ENCODE data around the gene AGER.
"Not testable (repeated sequence)": the region's sequence is repeated elsewhere in the genome, so short reads cannot be mapped to it uniquely, and the experiment has no call there.

AGER gene

GRCh38 chr6:32151863-32152768 lies 31.9 kb downstream of the AGER start, which contains the start of gene PRRT1:
TSS of gene PRRT1 (minus strand) at chr6:32151939. CDS start at chr6:32151827, 112 bp downstream.
- H3K4me1 Mint-ChIP-seq, result peaks cover 74% of the 10 kb centered on the region
- DNase-seq (no peak), ATAC-seq (no peak)
- H3K9me3 Mint-ChIP-seq, result no peaks in the 10 kb centered on the region
- peaks cover 22% of the 10 kb centered on the region for H3K27me3 Mint-ChIP-seq
- peak within 1 kb of the TSS; percentile 64 to 78 for H3K27ac Mint-ChIP-seq
- H3K4me3 Mint-ChIP-seq, result peak within 1 kb of the TSS; percentile 91 to 95

GRCh38 chr6:32151181-32151862 lies 32.7 kb downstream of the AGER start:
- Mint-ChIP-seq H3K4me3 (peak overlapping the region; percentile 77 to 84), H3K27me3 (peaks cover 22% of the 10 kb centered on the region), H3K9me3 (no peaks in the 10 kb centered on the region), H3K27ac (peak overlapping the region; percentile 35 to 64), H3K4me1 (peaks cover 74% of the 10 kb centered on the region)
- ATAC-seq (no peak), DNase-seq (no peak)

GRCh38 chr6:32149932-32150870 lies 33.9 kb downstream of the AGER start:
- no peak for DNase-seq
- Mint-ChIP-seq H3K4me3 (peak overlapping the region; percentile 77 to 84), H3K9me3 (no peaks in the 10 kb centered on the region), H3K4me1 (peaks cover 65% of the 10 kb centered on the region), H3K27ac (peak overlapping the region in 1 of 2 donors; percentile 31), H3K27me3 (peaks cover 22% of the 10 kb centered on the region)
- no peak for ATAC-seq

GRCh38 chr6:32149092-32149755 lies 34.8 kb downstream of the AGER start:
- Mint-ChIP-seq H3K4me3 (peak overlapping the region; percentile 83 to 89), H3K4me1 (peaks cover 56% of the 10 kb centered on the region), H3K9me3 (no peaks in the 10 kb centered on the region), H3K27me3 (peaks cover 22% of the 10 kb centered on the region), H3K27ac (peak overlapping the region; percentile 53 to 77)
- DNase-seq (no peak), ATAC-seq (peak; percentile 4)

DNA sequence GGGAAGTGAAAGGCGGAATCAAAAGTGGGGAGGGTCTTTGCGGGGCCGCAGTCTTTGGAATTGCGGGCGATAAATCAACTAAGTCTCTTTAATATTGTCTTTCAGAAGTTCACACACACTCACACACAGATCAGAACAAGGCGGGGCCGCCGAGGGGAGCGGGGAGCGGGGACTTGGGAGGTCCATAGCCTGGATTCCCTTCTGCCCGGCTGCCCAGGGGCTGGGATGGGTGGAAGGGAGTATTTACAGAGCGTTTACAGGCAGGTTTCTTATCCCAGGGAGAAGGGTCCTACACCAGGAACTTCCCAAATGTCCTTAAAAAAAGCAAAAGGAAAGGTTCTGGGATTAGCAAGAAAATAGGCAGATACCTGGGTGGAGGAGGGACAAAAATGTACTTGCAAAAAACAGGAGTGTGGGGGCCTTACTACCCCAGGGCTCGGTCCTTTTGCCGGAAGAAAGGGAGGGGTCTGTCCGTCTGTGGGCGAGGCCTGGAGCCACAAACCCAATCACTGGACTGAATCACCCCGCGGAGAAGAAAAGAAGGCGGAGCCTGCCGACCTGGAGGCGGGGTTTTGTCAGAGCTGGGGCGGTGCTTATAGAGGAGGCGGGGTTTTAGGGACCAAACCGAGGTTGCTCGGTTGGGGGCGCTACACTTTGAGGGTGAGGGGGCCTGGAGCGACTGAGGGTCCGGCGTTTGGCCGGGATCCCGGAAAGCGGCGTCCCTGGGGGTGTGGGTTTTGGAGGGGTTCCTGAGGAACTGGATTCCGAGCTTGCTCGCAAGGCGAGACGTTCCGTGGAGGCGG lies 35.6 kb downstream of the AGER start:
- Mint-ChIP-seq H3K4me3 (peak overlapping the region; percentile 83 to 89), H3K9me3 (no peaks in the 10 kb centered on the region), H3K4me1 (peaks cover 55% of the 10 kb centered on the region), H3K27me3 (peaks cover 22% of the 10 kb centered on the region), H3K27ac (peak overlapping the region; percentile 53 to 77)
- DNase-seq (peak; percentile 81 to 86), ATAC-seq (peak; percentile 79)

DNA sequence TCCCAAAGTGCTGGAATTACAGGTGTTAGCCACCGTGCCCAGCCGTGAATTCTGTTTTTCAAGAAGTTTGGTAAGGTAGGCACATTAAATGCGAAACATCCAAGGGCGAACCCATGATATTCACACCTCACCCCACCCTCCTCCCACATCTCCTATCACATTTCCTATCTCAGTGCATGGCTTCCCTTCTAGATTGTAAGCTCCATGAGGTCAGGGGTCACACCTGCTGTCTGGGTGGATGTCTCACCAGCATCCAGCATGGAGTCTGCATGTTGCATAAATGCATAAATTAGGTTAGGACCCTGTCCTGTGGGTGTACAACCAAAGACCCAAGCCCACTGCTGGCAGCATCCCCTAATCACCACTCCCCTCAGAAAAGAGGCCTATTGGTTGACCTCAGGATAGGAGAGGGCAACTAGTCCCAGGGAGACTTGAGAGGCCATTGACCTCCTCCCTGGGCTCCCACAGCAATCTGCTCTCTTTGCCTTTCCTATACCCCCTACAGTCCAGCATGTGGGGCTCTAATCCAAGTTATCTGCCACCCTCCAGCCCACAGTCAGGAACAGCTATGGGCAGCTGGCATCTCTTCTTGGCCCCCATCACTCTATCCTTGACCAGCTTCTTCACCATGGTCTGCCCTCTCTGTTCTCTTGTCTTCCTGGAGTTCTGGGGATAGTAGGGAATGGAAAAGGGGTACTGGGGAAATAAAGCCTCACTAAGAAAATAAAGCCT lies 36.5 kb downstream of the AGER start:
- H3K9me3 Mint-ChIP-seq, result no peaks in the 10 kb centered on the region
- no peak for DNase-seq
- H3K4me1 Mint-ChIP-seq, result peaks cover 45% of the 10 kb centered on the region
- H3K4me3 Mint-ChIP-seq, result peak overlapping the region; percentile 83 to 89
- no peak overlapping the region for H3K27ac Mint-ChIP-seq
- H3K27me3 Mint-ChIP-seq, result peaks cover 22% of the 10 kb centered on the region
- ATAC-seq, result no peak

GRCh38 chr6:32146687-32147086 lies 37.4 kb downstream of the AGER start:
- Mint-ChIP-seq H3K4me1 (peaks cover 37% of the 10 kb centered on the region), H3K27me3 (peaks cover 22% of the 10 kb centered on the region), H3K27ac (peak overlapping the region in 1 of 2 donors; percentile 28), H3K4me3 (no peak overlapping the region), H3K9me3 (no peaks in the 10 kb centered on the region)
- no peak for DNase-seq
- ATAC-seq, result no peak

- H3K27ac Mint-ChIP-seq, result no peak overlapping the region
- H3K9me3 Mint-ChIP-seq, result no peaks in the 10 kb centered on the region
- H3K4me1 Mint-ChIP-seq, result peaks cover 33% of the 10 kb centered on the region
- ATAC-seq, result no peak
- peaks cover 22% of the 10 kb centered on the region for H3K27me3 Mint-ChIP-seq
- no peak overlapping the region for H3K4me3 Mint-ChIP-seq
- DNase-seq, result no peak
Observed at GRCh38 chr6:32146287-32146686, 37.8 kb downstream of the AGER start.

GRCh38 chr6:32144238-32144637 lies 39.8 kb downstream of the AGER start:
- not testable (repeated sequence) for ATAC-seq, H3K9me3 Mint-ChIP-seq, H3K4me3 Mint-ChIP-seq, DNase-seq, H3K27ac Mint-ChIP-seq
- H3K27me3 Mint-ChIP-seq, result peaks cover 14% of the 10 kb centered on the region
- H3K4me1 Mint-ChIP-seq, result peaks cover 18% of the 10 kb centered on the region

DNA sequence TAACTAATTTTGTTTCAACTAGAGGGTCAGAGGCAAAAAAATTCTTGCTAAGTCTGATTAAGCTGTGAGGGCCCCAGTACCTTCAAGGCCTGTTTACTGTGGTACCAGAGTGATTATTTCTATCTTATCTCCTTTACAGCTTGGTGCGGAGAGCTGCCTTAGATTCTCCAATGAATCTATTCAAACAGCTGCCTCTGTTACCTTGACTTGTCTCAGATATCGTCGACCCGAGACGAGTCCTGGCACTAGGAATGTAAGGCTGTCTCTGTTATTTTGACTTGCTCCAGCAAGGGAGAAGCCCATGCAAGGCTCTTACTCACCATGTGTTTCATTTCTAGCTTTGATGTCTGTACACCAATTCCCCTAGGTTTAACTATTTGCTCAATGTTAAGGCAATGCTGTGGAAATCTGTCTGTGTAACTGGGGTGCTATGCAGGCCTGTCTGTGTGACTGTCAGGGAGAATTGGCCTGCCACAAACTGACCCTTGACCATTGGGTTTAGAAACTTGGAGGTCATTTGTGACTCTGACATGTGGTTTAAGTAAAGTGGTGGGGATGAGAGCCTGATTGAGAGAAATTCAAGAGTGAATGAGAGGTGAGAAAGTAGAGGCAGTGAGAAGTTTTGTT lies 43.5 kb downstream of the AGER start:
- no peak overlapping the region for H3K27ac Mint-ChIP-seq
- DNase-seq, result no peak
- no peak for ATAC-seq
- no peaks in the 10 kb centered on the region for H3K27me3 Mint-ChIP-seq
- no peaks in the 10 kb centered on the region for H3K4me1 Mint-ChIP-seq
- no peaks in the 10 kb centered on the region for H3K9me3 Mint-ChIP-seq
- H3K4me3 Mint-ChIP-seq, result no peak overlapping the region

- Mint-ChIP-seq H3K4me1 (no peaks in the 10 kb centered on the region), H3K27me3 (no peaks in the 10 kb centered on the region), H3K27ac (no peak overlapping the region), H3K4me3 (no peak overlapping the region), H3K9me3 (no peaks in the 10 kb centered on the region)
- no peak for DNase-seq
- no peak for ATAC-seq
Observed at GRCh38 chr6:32139590-32139989, 44.5 kb downstream of the AGER start.

- Mint-ChIP-seq H3K4me1 (no peaks in the 10 kb centered on the region), H3K4me3 (no peak overlapping the region), H3K9me3 (no peaks in the 10 kb centered on the region), H3K27ac (no peak overlapping the region), H3K27me3 (no peaks in the 10 kb centered on the region)
- no peak for DNase-seq
- ATAC-seq, result no peak
Observed at GRCh38 chr6:32137454-32137853, 46.6 kb downstream of the AGER start.

GRCh38 chr6:32133786-32134185 lies 50.3 kb downstream of the AGER start:
- DNase-seq, result no peak
- no peak overlapping the region for H3K4me3 Mint-ChIP-seq

More at GRCh38 chr6:32133786-32134185, 50.3 kb downstream of the AGER start:
- Mint-ChIP-seq H3K27ac (no peak overlapping the region), H3K4me1 (peaks cover 18% of the 10 kb centered on the region), H3K9me3 (no peaks in the 10 kb centered on the region), H3K27me3 (no peaks in the 10 kb centered on the region)
- no peak for ATAC-seq

Data from stimulated activated naive CD8-positive, alpha-beta T cell treated with anti-CD3 and anti-CD28 coated beads, Interleukin-15, amount 100 ng/mL, for 72 hours (primary cell).